ENCODE data around the gene ZNF140. TPM values are rescaled to one million over a fixed set of nuclear protein-coding genes. Genes with fewer than 3 reads are reported as not detected.

ZNF140 gene
- total RNA-seq, 1 experiment from 2014 or later: 12.5 TPM

- no peak for DNase-seq
- no peak for TF ChIP-seq CTCF (IDR thresholded peaks at IDR 0.05; ENCODE audit: insufficient read depth in 1 of 2, low read depth in 1 of 2, low read length in 1 of 2, severe bottlenecking in 1 of 2, unreplicated experiment in 1 of 2)
- no peaks in the 10 kb centered on the region for H3K27me3 Mint-ChIP-seq (ENCODE audit: insufficient read depth, unreplicated experiment)
- intact Hi-C loops (cut with micrococcal nuclease; ENCODE audit: unreplicated experiment): no loop called here
- no peaks in the 10 kb centered on the region; the same call in 1 of the 2 replicates for H3K36me3 ChIP-seq (ENCODE audit: control insufficient read depth, insufficient read depth, low read length)
- peak overlapping the region; percentile 92 for H3K4me3 ChIP-seq (ENCODE audit: low read depth, low read length)
- peaks cover 43% of the 10 kb centered on the region for H3K36me3 Mint-ChIP-seq (ENCODE audit: insufficient read depth, unreplicated experiment)
- H3K4me3 Mint-ChIP-seq (ENCODE audit: unreplicated experiment): peak overlapping the region; percentile 90
- no peaks in the 10 kb centered on the region for H3K4me1 ChIP-seq
- H3K27me3 ChIP-seq (replicated peaks; ENCODE audit: control insufficient read depth, insufficient read depth, low read length): no peaks in the 10 kb centered on the region
- ChIA-PET CTCF (no interaction called here), POLR2A (interaction anchor here (0.6 to 1.1 kb wide), 3 partner anchors 42 to 151 kb away, joined by 3 to 14 read pairs (median 3); partner anchors contain the start of gene CHFR)
- H3K9me3 Mint-ChIP-seq (ENCODE audit: unreplicated experiment): peaks cover 32% of the 10 kb centered on the region
- peak overlapping the region; percentile 97 for H3K27ac Mint-ChIP-seq (ENCODE audit: unreplicated experiment)
- H3K9me3 ChIP-seq: peaks cover 25% of the 10 kb centered on the region
- BruUV-seq (replicated peaks): no TSS peak
- no peaks in the 10 kb centered on the region for H3K4me1 Mint-ChIP-seq (ENCODE audit: low read depth, unreplicated experiment)
Observed at GRCh38 chr12:133038118-133038709, 42.5 kb upstream of the ZNF140 start.

- H3K36me3 Mint-ChIP-seq (ENCODE audit: insufficient read depth, unreplicated experiment): peaks cover 98% of the 10 kb centered on the region
- peaks cover 13% of the 10 kb centered on the region for H3K36me3 ChIP-seq (ENCODE audit: control insufficient read depth, insufficient read depth, low read length)
- H3K27me3 Mint-ChIP-seq (ENCODE audit: insufficient read depth, unreplicated experiment): no peaks in the 10 kb centered on the region
- H3K4me1 ChIP-seq: no peaks in the 10 kb centered on the region
- ChIA-PET POLR2A (interaction anchor here (0.6 to 0.7 kb wide), 2 partner anchors 119 to 560 kb away, joined by 3 to 6 read pairs; no protein-coding TSS in a partner anchor), CTCF (no interaction called here)
- H3K4me3 Mint-ChIP-seq (ENCODE audit: unreplicated experiment): no peak overlapping the region
- no peaks in the 10 kb centered on the region for H3K27me3 ChIP-seq (replicated peaks; ENCODE audit: control insufficient read depth, insufficient read depth, low read length)
- peaks cover 47% of the 10 kb centered on the region for H3K9me3 ChIP-seq
- intact Hi-C loops (cut with micrococcal nuclease; ENCODE audit: unreplicated experiment): no loop called here
- no peak overlapping the region for H3K27ac Mint-ChIP-seq (ENCODE audit: unreplicated experiment)
- no peaks in the 10 kb centered on the region for H3K4me1 Mint-ChIP-seq (ENCODE audit: low read depth, unreplicated experiment)
- no peak for DNase-seq
- peaks cover 75% of the 10 kb centered on the region for H3K9me3 Mint-ChIP-seq (ENCODE audit: unreplicated experiment)
- H3K4me3 ChIP-seq (ENCODE audit: low read depth, low read length): no peak overlapping the region
- no TSS peak for BruUV-seq (replicated peaks)
- TF ChIP-seq CTCF (IDR thresholded peaks at IDR 0.05; ENCODE audit: insufficient read depth in 1 of 2, low read depth in 1 of 2, low read length in 1 of 2, severe bottlenecking in 1 of 2, unreplicated experiment in 1 of 2): no peak
Observed at GRCh38 chr12:133046698-133047097, 34.0 kb upstream of the ZNF140 start.

- ChIA-PET CTCF (no interaction called here), POLR2A (no interaction called here)
- no TSS peak for BruUV-seq (replicated peaks)
- TF ChIP-seq CTCF (IDR thresholded peaks at IDR 0.05; ENCODE audit: insufficient read depth in 1 of 2, low read depth in 1 of 2, low read length in 1 of 2, severe bottlenecking in 1 of 2, unreplicated experiment in 1 of 2): no peak
- Mint-ChIP-seq H3K4me1 (ENCODE audit: low read depth, unreplicated experiment) (no peaks in the 10 kb centered on the region), H3K9me3 (ENCODE audit: unreplicated experiment) (peaks cover 43% of the 10 kb centered on the region), H3K27ac (ENCODE audit: unreplicated experiment) (no peak overlapping the region), H3K27me3 (ENCODE audit: insufficient read depth, unreplicated experiment) (no peaks in the 10 kb centered on the region), H3K36me3 (ENCODE audit: insufficient read depth, unreplicated experiment) (peaks cover 54% of the 10 kb centered on the region), H3K4me3 (ENCODE audit: unreplicated experiment) (no peak overlapping the region)
- Histone ChIP-seq H3K27me3 (replicated peaks; ENCODE audit: control insufficient read depth, insufficient read depth, low read length) (no peaks in the 10 kb centered on the region), H3K4me3 (ENCODE audit: low read depth, low read length) (no peak overlapping the region), H3K4me1 (no peaks in the 10 kb centered on the region), H3K9me3 (peaks cover 87% of the 10 kb centered on the region), H3K36me3 (ENCODE audit: control insufficient read depth, insufficient read depth, low read length) (peaks cover 8% of the 10 kb centered on the region)
- DNase-seq: no peak
- intact Hi-C loops (cut with micrococcal nuclease; ENCODE audit: unreplicated experiment): no loop called here
Observed at GRCh38 chr12:133057446-133057845, 23.3 kb upstream of the ZNF140 start.
